Esophagus muscularis mucosa (tissue), 3 donors: Measurements from ENCODE around the gene ASTN2.

Experiments
- CTCF ChIP-seq, 3 experiments: fragments of 200-600 bp in 2 of 3; fragments of 450-650 bp in 1 of 3; sonication (generic) in 2 of 3; IDR thresholded peaks; one replicate each; pipeline ENCODE4 v1.5.1; 2017 to 2019; ENCODE audit warnings: antibody characterized with exemption in 3 of 3, mild to moderate bottlenecking in 2 of 3, moderate library complexity in 1 of 3
- POLR2AphosphoS5 ChIP-seq, 2 donors: sonication (generic); formaldehyde crosslinking; IDR thresholded peaks; one replicate each; pipeline ENCODE4 v1.6.1; 2017; ENCODE audit warnings: antibody characterized with exemption in 2 of 2

- TF ChIP-seq CTCF (IDR thresholded peaks at IDR 0.05) (no peak), POLR2AphosphoS5 (IDR thresholded peaks at IDR 0.05) (no peak)
Observed at GRCh38 chr9:116741086-116741740, 673.6 kb downstream of the ASTN2 start.
